ENCODE measurements around the gene ABCA4.

ABCA4 gene

DNA sequence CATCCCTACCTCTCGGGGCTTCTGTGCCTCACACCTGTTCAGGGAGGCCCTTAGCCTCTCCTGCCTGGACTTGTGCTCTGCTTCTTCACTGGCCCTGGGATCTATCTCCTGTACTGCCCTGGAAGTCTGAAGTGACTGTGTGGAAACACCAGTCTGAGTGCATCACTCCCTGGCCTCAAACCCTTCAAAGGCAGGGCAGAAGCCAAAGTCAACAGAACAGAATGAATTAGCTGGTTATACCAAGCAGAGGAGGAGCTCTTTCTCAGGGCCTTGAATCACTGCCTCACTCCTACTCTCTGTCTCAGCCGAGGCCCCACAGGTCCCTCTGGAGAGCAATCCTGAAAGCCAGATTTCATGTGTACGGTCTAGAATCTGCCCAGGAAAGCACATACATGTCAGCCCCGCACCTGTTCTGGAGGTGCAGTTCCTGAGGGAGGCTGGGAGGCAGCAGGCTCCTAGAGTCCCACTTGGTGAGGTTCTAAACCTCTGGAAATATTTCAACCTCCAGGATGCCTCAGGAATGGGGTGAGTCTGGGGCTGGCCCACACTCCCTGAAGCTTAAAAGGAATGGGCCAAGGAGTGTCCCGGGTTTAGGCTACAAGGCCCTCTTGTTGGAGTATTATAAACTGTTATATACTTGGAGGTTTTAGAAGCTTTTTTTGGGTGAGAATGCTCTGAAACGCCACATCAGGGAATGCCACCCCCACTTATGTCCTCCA lies 98.3 kb downstream of the ABCA4 start:
- Histone ChIP-seq H3K27me3 (ENCODE audit: insufficient read depth, low read length, poor library complexity, severe bottlenecking) (no peaks in the 10 kb centered on the region), H3K9ac (ENCODE audit: low read depth, low read length, poor library complexity, severe bottlenecking) (no peak overlapping the region), H3K36me3 (ENCODE audit: insufficient read depth, low read length) (no peaks in the 10 kb centered on the region), H3F3A (ENCODE audit: low read depth) (no peaks in the 10 kb centered on the region), H3K4me1 (ENCODE audit: insufficient read depth, low read length, poor library complexity, severe bottlenecking) (peaks cover 14% of the 10 kb centered on the region), H2AFZ (ENCODE audit: low read length) (no peak overlapping the region), H3K79me2 (ENCODE audit: insufficient read depth, low read length) (no peaks in the 10 kb centered on the region), H3K4me3 (ENCODE audit: low read length, poor library complexity, severe bottlenecking) (no peak overlapping the region), H3K4me2 (ENCODE audit: low read depth, low read length, poor library complexity, severe bottlenecking) (no peak overlapping the region), H3K9me2 (replicated peaks; ENCODE audit: low read depth, low read length) (no peaks in the 10 kb centered on the region), H3K9me3 (ENCODE audit: insufficient read depth, low read depth, low read length) (no peaks in the 10 kb centered on the region), H4K20me1 (ENCODE audit: insufficient read depth, low read length, poor library complexity, severe bottlenecking) (no peaks in the 10 kb centered on the region)
- TF ChIP-seq, protein P1, sequence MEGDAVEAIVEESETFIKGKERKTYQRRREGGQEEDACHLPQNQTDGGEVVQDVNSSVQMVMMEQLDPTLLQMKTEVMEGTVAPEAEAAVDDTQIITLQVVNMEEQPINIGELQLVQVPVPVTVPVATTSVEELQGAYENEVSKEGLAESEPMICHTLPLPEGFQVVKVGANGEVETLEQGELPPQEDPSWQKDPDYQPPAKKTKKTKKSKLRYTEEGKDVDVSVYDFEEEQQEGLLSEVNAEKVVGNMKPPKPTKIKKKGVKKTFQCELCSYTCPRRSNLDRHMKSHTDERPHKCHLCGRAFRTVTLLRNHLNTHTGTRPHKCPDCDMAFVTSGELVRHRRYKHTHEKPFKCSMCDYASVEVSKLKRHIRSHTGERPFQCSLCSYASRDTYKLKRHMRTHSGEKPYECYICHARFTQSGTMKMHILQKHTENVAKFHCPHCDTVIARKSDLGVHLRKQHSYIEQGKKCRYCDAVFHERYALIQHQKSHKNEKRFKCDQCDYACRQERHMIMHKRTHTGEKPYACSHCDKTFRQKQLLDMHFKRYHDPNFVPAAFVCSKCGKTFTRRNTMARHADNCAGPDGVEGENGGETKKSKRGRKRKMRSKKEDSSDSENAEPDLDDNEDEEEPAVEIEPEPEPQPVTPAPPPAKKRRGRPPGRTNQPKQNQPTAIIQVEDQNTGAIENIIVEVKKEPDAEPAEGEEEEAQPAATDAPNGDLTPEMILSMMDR (conservative IDR thresholded peaks at IDR 0.05; ENCODE audit: low read length), result no peak
- TF ChIP-seq EZH2phosphoT487 (IDR thresholded peaks at IDR 0.05; ENCODE audit: borderline replicate concordance), result no peak

DNA sequence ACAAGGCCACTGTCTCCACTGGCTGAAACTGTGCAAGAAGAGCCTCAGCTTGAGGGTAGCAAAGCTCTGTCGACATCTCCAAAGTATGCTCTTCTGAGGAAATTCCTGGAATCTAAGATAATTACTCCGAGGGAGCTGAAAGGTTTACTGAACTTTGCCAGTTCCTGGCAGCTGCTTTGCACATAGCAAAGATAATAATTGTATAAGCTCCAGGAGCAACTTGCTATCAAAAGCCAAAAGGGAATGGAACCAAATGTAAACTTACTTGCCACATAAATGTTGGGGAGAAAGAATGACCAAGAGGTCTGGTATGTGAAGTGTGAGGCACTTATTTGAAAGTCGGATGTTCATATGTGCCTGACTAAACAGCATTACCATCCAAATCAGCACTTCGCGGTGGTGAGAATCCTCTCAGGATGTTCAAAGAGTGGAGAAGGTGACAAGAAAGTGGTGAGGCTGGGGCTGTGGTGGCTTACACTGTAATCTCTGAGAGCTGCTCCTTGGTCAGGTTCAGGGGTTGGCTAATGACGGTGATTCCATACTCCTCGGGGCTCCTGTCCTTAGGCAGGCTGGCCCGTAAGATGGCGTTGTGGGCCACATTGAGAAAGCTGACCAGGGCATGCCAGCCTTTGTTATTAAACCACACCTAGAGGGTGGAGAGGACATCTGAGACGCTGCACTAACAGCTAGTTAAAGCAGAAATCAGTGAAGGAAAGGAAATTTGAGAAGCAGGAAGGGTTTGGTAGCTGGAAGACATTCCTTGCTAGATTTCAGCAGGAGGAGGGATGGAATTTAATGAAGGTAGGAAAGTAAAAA lies 100.0 kb downstream of the ABCA4 start:
- Histone ChIP-seq H3K9ac (ENCODE audit: low read depth, low read length, poor library complexity, severe bottlenecking) (no peak overlapping the region), H3F3A (ENCODE audit: low read depth) (no peaks in the 10 kb centered on the region), H3K27me3 (ENCODE audit: insufficient read depth, low read length, poor library complexity, severe bottlenecking) (no peaks in the 10 kb centered on the region), H2AFZ (ENCODE audit: low read length) (no peak overlapping the region), H3K4me2 (ENCODE audit: low read depth, low read length, poor library complexity, severe bottlenecking) (no peak overlapping the region), H4K20me1 (ENCODE audit: insufficient read depth, low read length, poor library complexity, severe bottlenecking) (no peaks in the 10 kb centered on the region), H3K36me3 (ENCODE audit: insufficient read depth, low read length) (no peaks in the 10 kb centered on the region), H3K9me3 (ENCODE audit: insufficient read depth, low read depth, low read length) (no peaks in the 10 kb centered on the region), H3K4me3 (ENCODE audit: low read length, poor library complexity, severe bottlenecking) (no peak overlapping the region), H3K9me2 (replicated peaks; ENCODE audit: low read depth, low read length) (no peaks in the 10 kb centered on the region), H3K4me1 (ENCODE audit: insufficient read depth, low read length, poor library complexity, severe bottlenecking) (peaks cover 19% of the 10 kb centered on the region), H3K79me2 (ENCODE audit: insufficient read depth, low read length) (no peaks in the 10 kb centered on the region)
- TF ChIP-seq EZH2phosphoT487 (IDR thresholded peaks at IDR 0.05; ENCODE audit: borderline replicate concordance), result no peak
- TF ChIP-seq, protein P1 (conservative IDR thresholded peaks at IDR 0.05; ENCODE audit: low read length), result no peak

DNA sequence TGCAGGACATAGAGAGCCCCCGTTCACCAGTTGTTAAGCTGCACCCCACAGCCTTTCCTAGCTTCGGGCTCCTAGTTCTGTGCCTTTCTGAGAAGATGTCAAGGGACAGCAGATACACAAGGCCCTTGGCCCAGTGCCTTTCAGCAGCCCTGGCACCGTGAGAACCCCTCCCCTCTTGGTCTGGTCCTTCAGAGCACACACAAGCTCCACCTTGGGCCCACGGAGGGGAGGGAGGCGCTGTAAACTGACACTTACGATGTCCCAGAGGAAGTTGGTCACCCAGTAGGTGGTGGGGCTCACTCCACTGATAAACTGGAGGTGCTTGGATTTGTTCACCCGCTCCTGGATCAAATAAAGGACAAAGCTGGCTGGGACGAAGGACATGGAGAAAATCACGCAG lies 101.6 kb downstream of the ABCA4 start:
- TF ChIP-seq EZH2phosphoT487 (IDR thresholded peaks at IDR 0.05; ENCODE audit: borderline replicate concordance), result no peak
- TF ChIP-seq, protein P1 (conservative IDR thresholded peaks at IDR 0.05; ENCODE audit: low read length), result no peak
- peaks cover 19% of the 10 kb centered on the region for H3K4me1 ChIP-seq (ENCODE audit: insufficient read depth, low read length, poor library complexity, severe bottlenecking)
- no peaks in the 10 kb centered on the region for H3K27me3 ChIP-seq (ENCODE audit: insufficient read depth, low read length, poor library complexity, severe bottlenecking)
- no peaks in the 10 kb centered on the region for H3K9me2 ChIP-seq (replicated peaks; ENCODE audit: low read depth, low read length)
- H3K4me2 ChIP-seq (ENCODE audit: low read depth, low read length, poor library complexity, severe bottlenecking), result no peak overlapping the region
- no peak overlapping the region for H3K9ac ChIP-seq (ENCODE audit: low read depth, low read length, poor library complexity, severe bottlenecking)
- no peak overlapping the region for H2AFZ ChIP-seq (ENCODE audit: low read length)
- no peaks in the 10 kb centered on the region for H3K79me2 ChIP-seq (ENCODE audit: insufficient read depth, low read length)
- no peaks in the 10 kb centered on the region for H3F3A ChIP-seq (ENCODE audit: low read depth)
- no peaks in the 10 kb centered on the region for H4K20me1 ChIP-seq (ENCODE audit: insufficient read depth, low read length, poor library complexity, severe bottlenecking)
- H3K9me3 ChIP-seq (ENCODE audit: insufficient read depth, low read depth, low read length), result no peaks in the 10 kb centered on the region
- no peak overlapping the region for H3K4me3 ChIP-seq (ENCODE audit: low read length, poor library complexity, severe bottlenecking)
- no peaks in the 10 kb centered on the region for H3K36me3 ChIP-seq (ENCODE audit: insufficient read depth, low read length)

All from Loucy (cell line).